BE2C (cell line): ENCODE data around the gene SLC22A4.

Source experiments
- DNase-seq: peaks from one replicate; pipeline ENCODE4 v3.0.0-alpha.2; 2020
- H3K27me3 ChIP-seq: fragments of 250-450 bp; sonication (Bioruptor Pico); 2 replicates; pipeline ENCODE4 v1.5.1; 2020; ENCODE audit warnings: mild to moderate bottlenecking
- H3K36me3 ChIP-seq: fragments of 250-450 bp; sonication (Bioruptor Pico); 2 replicates; pipeline ENCODE4 v1.5.1; 2020; ENCODE audit warnings: mild to moderate bottlenecking
- H3K4me1 ChIP-seq: fragments of 250-450 bp; sonication (Bioruptor Pico); 2 replicates; pipeline ENCODE4 v1.5.1; 2020
- H3K4me3 ChIP-seq: 2 replicates; pipeline ENCODE4 v1.5.1; 2011; ENCODE audit warnings: low read depth, low read length
- H3K9me3 ChIP-seq: fragments of 250-450 bp; sonication (Bioruptor Pico); 2 replicates; pipeline ENCODE4 v1.5.1; 2020
- CTCF ChIP-seq: IDR thresholded peaks from 2 replicates; pipeline ENCODE4 v1.5.1; 2012; ENCODE audit warnings: mild to moderate bottlenecking, low read depth, low read length

Gene SLC22A4

DNA sequence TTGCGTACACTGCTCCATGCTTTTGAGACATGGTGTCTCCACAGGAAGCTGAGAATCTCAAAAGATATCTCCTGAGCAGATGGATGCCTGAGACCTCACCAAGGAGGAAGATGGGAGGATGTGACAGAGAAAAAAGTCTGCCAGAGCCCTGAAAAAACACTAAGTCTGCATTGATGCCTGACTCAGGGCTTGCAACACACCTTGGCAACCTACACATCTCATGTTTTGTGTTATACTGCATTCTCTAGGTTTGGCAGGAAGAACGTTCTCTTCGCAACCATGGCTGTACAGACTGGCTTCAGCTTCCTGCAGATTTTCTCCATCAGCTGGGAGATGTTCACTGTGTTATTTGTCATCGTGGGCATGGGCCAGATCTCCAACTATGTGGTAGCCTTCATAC lies 19.2 kb downstream of the SLC22A4 start:
- TF ChIP-seq CTCF = no peak

GRCh38 chr5:132313961-132314432 lies 19.8 kb downstream of the SLC22A4 start:
- Histone ChIP-seq H3K4me1 (peaks cover 13% of the 10 kb centered on the region), H3K4me3 (no peak overlapping the region), H3K9me3 (no peaks in the 10 kb centered on the region), H3K27me3 (no peaks in the 10 kb centered on the region), H3K36me3 (no peaks in the 10 kb centered on the region)
- no peak for TF ChIP-seq CTCF
- DNase-seq = no peak

More for the DNA sequence above, 19.2 kb downstream of the SLC22A4 start:
- no peak for DNase-seq
- Histone ChIP-seq H3K4me3 (no peak overlapping the region), H3K9me3 (no peaks in the 10 kb centered on the region), H3K36me3 (no peaks in the 10 kb centered on the region), H3K27me3 (no peaks in the 10 kb centered on the region), H3K4me1 (peaks cover 14% of the 10 kb centered on the region)

- peak; percentile 34 for DNase-seq
- H3K27me3 ChIP-seq = no peaks in the 10 kb centered on the region
- TF ChIP-seq CTCF = peak; percentile 38
- H3K36me3 ChIP-seq = no peaks in the 10 kb centered on the region
- H3K9me3 ChIP-seq = no peaks in the 10 kb centered on the region
- peaks cover 3% of the 10 kb centered on the region; the same call in 1 of the 2 replicates for H3K4me1 ChIP-seq
- H3K4me3 ChIP-seq = no peak overlapping the region
These were observed 21.4 kb downstream of the SLC22A4 start for GRCh38 chr5:132315529-132316067.

GRCh38 chr5:132319975-132320374 lies 25.8 kb downstream of the SLC22A4 start:
- DNase-seq = no peak
- H3K9me3 ChIP-seq = no peaks in the 10 kb centered on the region
- H3K36me3 ChIP-seq = no peaks in the 10 kb centered on the region
- no peak for TF ChIP-seq CTCF
- H3K4me3 ChIP-seq = no peak overlapping the region
- H3K4me1 ChIP-seq = peaks cover 3% of the 10 kb centered on the region; the same call in 1 of the 2 replicates
- no peaks in the 10 kb centered on the region for H3K27me3 ChIP-seq

GRCh38 chr5:132321109-132321721 lies 27.0 kb downstream of the SLC22A4 start:
- DNase-seq = no peak
- no peaks in the 10 kb centered on the region for H3K27me3 ChIP-seq
- TF ChIP-seq CTCF = no peak
- no peak overlapping the region for H3K4me3 ChIP-seq
- H3K36me3 ChIP-seq = no peaks in the 10 kb centered on the region
- H3K4me1 ChIP-seq = no peaks in the 10 kb centered on the region
- H3K9me3 ChIP-seq = no peaks in the 10 kb centered on the region

DNA sequence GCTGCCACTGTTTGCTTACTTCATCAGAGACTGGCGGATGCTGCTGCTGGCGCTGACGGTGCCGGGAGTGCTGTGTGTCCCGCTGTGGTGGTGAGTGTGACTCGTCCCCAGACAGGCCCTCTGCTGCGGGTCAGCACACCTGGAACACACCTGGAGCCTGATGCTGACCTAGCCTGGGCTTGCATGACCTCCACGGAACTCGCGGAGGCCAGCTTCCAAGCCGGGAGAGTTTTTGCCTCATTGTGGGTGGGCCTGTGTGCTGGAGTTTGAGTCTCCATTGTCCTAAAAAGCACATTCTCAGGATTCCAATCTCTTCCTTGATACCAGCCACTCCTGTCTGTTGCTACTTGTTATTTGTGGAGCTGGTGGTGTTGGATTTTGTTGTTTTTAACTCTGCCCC lies 28.1 kb downstream of the SLC22A4 start:
- DNase-seq = no peak
- H3K27me3 ChIP-seq = no peaks in the 10 kb centered on the region
- H3K4me1 ChIP-seq = no peaks in the 10 kb centered on the region
- H3K4me3 ChIP-seq = no peak overlapping the region
- TF ChIP-seq CTCF = no peak
- no peaks in the 10 kb centered on the region for H3K9me3 ChIP-seq
- H3K36me3 ChIP-seq = no peaks in the 10 kb centered on the region
